Activated naive CD4-positive, alpha-beta T cell treated with anti-CD3 and anti-CD28 coated beads for 36 hours (primary cell): ENCODE data around the gene ARHGEF1. TPM values are rescaled to one million over a fixed set of nuclear protein-coding genes. Genes with fewer than 3 reads are reported as not detected.

Experiments used
- CTCF ChIA-PET: fragments of 350-600 bp; sonication (Branson Sonifier 250); formaldehyde crosslinking; loops from one replicate; lab custom pipeline; 2021; ENCODE audit warnings: antibody characterized with exemption; lab: Charles Lee
- DNase-seq: peaks from one replicate; pipeline ENCODE4 v3.0.0-alpha.2; 2020
- H3K27ac Mint-ChIP-seq: one replicate; pipeline ENCODE4 v1.8.0; 2021; ENCODE audit warnings: mild to moderate bottlenecking, mixed read lengths
- H3K27me3 Mint-ChIP-seq: one replicate; pipeline ENCODE4 v1.8.0; 2021; ENCODE audit warnings: low read depth, mixed read lengths
- H3K36me3 Mint-ChIP-seq: one replicate; pipeline ENCODE4 v1.8.0; 2021; ENCODE audit warnings: low read depth, mixed read lengths
- H3K4me1 Mint-ChIP-seq: one replicate; pipeline ENCODE4 v1.8.0; 2021; ENCODE audit warnings: low read depth, mixed read lengths
- H3K4me3 Mint-ChIP-seq: one replicate; pipeline ENCODE4 v1.8.0; 2021; ENCODE audit warnings: mild to moderate bottlenecking, moderate library complexity, mixed read lengths
- H3K9me3 Mint-ChIP-seq: one replicate; pipeline ENCODE4 v1.8.0; 2021; ENCODE audit warnings: mixed read lengths
- intact Hi-C: fragments of 100-400 bp; cut with micrococcal nuclease; formaldehyde crosslinking; loops from one replicate; pipeline ENCODE4 v1.15.1; 2023
- total RNA-seq, 2 experiments: library from RNA; stranded (reverse); gene quantifications; one replicate each; pipeline ENCODE4 v1.2.3, GENCODE V29; 2021

The ARHGEF1 gene
- total RNA-seq, 2 experiments from 2014 or later = 246 to 260 TPM

GRCh38 chr19:41926028-41926762 is 43.2 kb downstream of the ARHGEF1 start:
- Mint-ChIP-seq H3K4me1 (peaks cover 32% of the 10 kb centered on the region), H3K27me3 (peaks cover 4% of the 10 kb centered on the region), H3K4me3 (no peak overlapping the region), H3K9me3 (no peaks in the 10 kb centered on the region), H3K27ac (no peak overlapping the region), H3K36me3 (no peaks in the 10 kb centered on the region)
- CTCF ChIA-PET = interaction anchor here (0.6 kb wide), 1 partner anchor 93 kb away, joined by 10 read pairs; no protein-coding TSS in a partner anchor
- intact Hi-C loops = no loop called here
- no peak for DNase-seq

GRCh38 chr19:41926763-41927496 is 43.9 kb downstream of the ARHGEF1 start:
- CTCF ChIA-PET = interaction anchor here (0.6 kb wide), 1 partner anchor 18 kb away, joined by 3 read pairs; no protein-coding TSS in a partner anchor
- H3K9me3 Mint-ChIP-seq = no peaks in the 10 kb centered on the region
- H3K27ac Mint-ChIP-seq = no peak overlapping the region
- peaks cover 4% of the 10 kb centered on the region for H3K27me3 Mint-ChIP-seq
- no peak for DNase-seq
- no peak overlapping the region for H3K4me3 Mint-ChIP-seq
- H3K36me3 Mint-ChIP-seq = no peaks in the 10 kb centered on the region
- intact Hi-C loops = no loop called here
- H3K4me1 Mint-ChIP-seq = peaks cover 29% of the 10 kb centered on the region

GRCh38 chr19:41927497-41928192 is 44.7 kb downstream of the ARHGEF1 start:
- Mint-ChIP-seq H3K27ac (no peak overlapping the region), H3K27me3 (no peaks in the 10 kb centered on the region), H3K9me3 (no peaks in the 10 kb centered on the region), H3K36me3 (no peaks in the 10 kb centered on the region), H3K4me3 (peak overlapping the region; percentile 77), H3K4me1 (peaks cover 24% of the 10 kb centered on the region)
- intact Hi-C loops = loop anchor here (2.0 kb wide), 1 partner anchor 17 kb away; no protein-coding TSS in a partner anchor
- peak; percentile 38 for DNase-seq
- CTCF ChIA-PET = interaction anchor here (0.6 to 1.1 kb wide), 3 partner anchors 9 to 54 kb away, joined by 3 to 5 read pairs (median 3); no protein-coding TSS in a partner anchor

GRCh38 chr19:41928221-41928683 is 45.3 kb downstream of the ARHGEF1 start, which contains the start of gene ERFL:
Gene ERFL (minus strand): TSS chr19:41928449. CDS start chr19:41912919, 15,530 bp downstream.
- Mint-ChIP-seq H3K36me3 (no peaks in the 10 kb centered on the region), H3K4me1 (peaks cover 21% of the 10 kb centered on the region), H3K9me3 (no peaks in the 10 kb centered on the region), H3K27me3 (no peaks in the 10 kb centered on the region), H3K27ac (peak within 1 kb of the TSS; percentile 40), H3K4me3 (peak within 1 kb of the TSS; percentile 77)
- CTCF ChIA-PET = interaction anchor here (0.9 to 1.4 kb wide), 3 partner anchors 9 to 54 kb away, joined by 3 to 5 read pairs (median 3); no protein-coding TSS in a partner anchor
- intact Hi-C loops = loop anchor here (2.0 kb wide), 1 partner anchor 17 kb away; no protein-coding TSS in a partner anchor
- peak; percentile 40 for DNase-seq

- intact Hi-C loops = loop anchor here (1.0 to 2.0 kb wide), 2 partner anchors 16 to 42 kb away; no protein-coding TSS in a partner anchor
These were observed 46.0 kb downstream of the ARHGEF1 start for GRCh38 chr19:41928754-41929535.

GRCh38 chr19:41929536-41930071 is 46.6 kb downstream of the ARHGEF1 start:
- Mint-ChIP-seq H3K4me3 (peak overlapping the region; percentile 73), H3K36me3 (no peaks in the 10 kb centered on the region), H3K4me1 (peaks cover 27% of the 10 kb centered on the region), H3K27me3 (no peaks in the 10 kb centered on the region), H3K9me3 (no peaks in the 10 kb centered on the region), H3K27ac (no peak overlapping the region)
- intact Hi-C loops = loop anchor here (1.0 to 2.0 kb wide), 2 partner anchors 15 to 42 kb away; no protein-coding TSS in a partner anchor
- CTCF ChIA-PET = interaction anchor here (1.4 to 1.5 kb wide), 2 partner anchors 12 to 42 kb away, joined by 3 to 4 read pairs; no protein-coding TSS in a partner anchor
- DNase-seq = no peak

More at GRCh38 chr19:41928754-41929535, 46.0 kb downstream of the ARHGEF1 start:
- Mint-ChIP-seq H3K36me3 (no peaks in the 10 kb centered on the region), H3K27ac (peak overlapping the region; percentile 40), H3K4me1 (peaks cover 23% of the 10 kb centered on the region), H3K27me3 (no peaks in the 10 kb centered on the region), H3K4me3 (peak overlapping the region; percentile 73), H3K9me3 (no peaks in the 10 kb centered on the region)
- CTCF ChIA-PET = interaction anchor here (0.9 to 1.5 kb wide), 4 partner anchors 10 to 55 kb away, joined by 3 to 5 read pairs (median 4); no protein-coding TSS in a partner anchor
- peak; percentile 64 for DNase-seq

GRCh38 chr19:41930322-41930722 is 47.3 kb downstream of the ARHGEF1 start:
- CTCF ChIA-PET = interaction anchor here (1.0 to 2.0 kb wide), 4 partner anchors 11 to 57 kb away, joined by 4 to 13 read pairs (median 4); no protein-coding TSS in a partner anchor
- Mint-ChIP-seq H3K27me3 (no peaks in the 10 kb centered on the region), H3K4me3 (peak overlapping the region; percentile 11), H3K4me1 (peaks cover 34% of the 10 kb centered on the region), H3K27ac (no peak overlapping the region), H3K9me3 (no peaks in the 10 kb centered on the region), H3K36me3 (no peaks in the 10 kb centered on the region)
- no peak for DNase-seq
- intact Hi-C loops = no loop called here

- no peaks in the 10 kb centered on the region for H3K36me3 Mint-ChIP-seq
- no peak overlapping the region for H3K4me3 Mint-ChIP-seq
- no peaks in the 10 kb centered on the region for H3K27me3 Mint-ChIP-seq
- H3K9me3 Mint-ChIP-seq = no peaks in the 10 kb centered on the region
- peaks cover 37% of the 10 kb centered on the region for H3K4me1 Mint-ChIP-seq
- CTCF ChIA-PET = interaction anchor here (1.0 to 2.0 kb wide), 5 partner anchors 16 to 58 kb away, joined by 3 to 13 read pairs (median 4); partner anchors contain the start of gene CD79A
- no peak overlapping the region for H3K27ac Mint-ChIP-seq
- no peak for DNase-seq
- intact Hi-C loops = no loop called here
These were observed 48.1 kb downstream of the ARHGEF1 start for GRCh38 chr19:41930926-41931592.

GRCh38 chr19:41932259-41932719 is 49.3 kb downstream of the ARHGEF1 start:
- no peak overlapping the region for H3K4me3 Mint-ChIP-seq
- no peaks in the 10 kb centered on the region for H3K36me3 Mint-ChIP-seq
- peaks cover 45% of the 10 kb centered on the region for H3K4me1 Mint-ChIP-seq
- H3K27me3 Mint-ChIP-seq = no peaks in the 10 kb centered on the region
- H3K9me3 Mint-ChIP-seq = no peaks in the 10 kb centered on the region
- intact Hi-C loops = no loop called here
- no peak for DNase-seq
- CTCF ChIA-PET = interaction anchor here (1.2 to 2.0 kb wide), 5 partner anchors 13 to 59 kb away, joined by 3 to 13 read pairs (median 4); partner anchors contain the start of gene CD79A
- no peak overlapping the region for H3K27ac Mint-ChIP-seq

- Mint-ChIP-seq H3K27me3 (no peaks in the 10 kb centered on the region), H3K4me1 (peaks cover 48% of the 10 kb centered on the region), H3K36me3 (no peaks in the 10 kb centered on the region), H3K4me3 (no peak overlapping the region), H3K9me3 (no peaks in the 10 kb centered on the region), H3K27ac (no peak overlapping the region)
- intact Hi-C loops = no loop called here
- CTCF ChIA-PET = interaction anchor here (1.5 to 1.7 kb wide), 2 partner anchors 12 to 59 kb away, joined by 4 to 5 read pairs; no protein-coding TSS in a partner anchor
- no peak for DNase-seq
These were observed 49.8 kb downstream of the ARHGEF1 start for GRCh38 chr19:41932720-41933332.
